ENCODE data around the gene WFIKKN2. TPM values are rescaled to one million over a fixed set of nuclear protein-coding genes. Genes with fewer than 3 reads are reported as not detected.
"Not testable (repeated sequence)": the region's sequence is repeated elsewhere in the genome, so short reads cannot be mapped to it uniquely, and the experiment has no call there.

Gene WFIKKN2
- total RNA-seq, 1 donor = under 0.01 TPM

GRCh38 chr17:50802609-50803571 lies 32.5 kb upstream of the WFIKKN2 start:
- H3K79me2 ChIP-seq (ENCODE audit: insufficient read depth, low read length) = no peaks in the 10 kb centered on the region
- no peaks in the 10 kb centered on the region for H3K27me3 ChIP-seq (ENCODE audit: insufficient read depth, low read length)
- no peak overlapping the region for H3K4me2 ChIP-seq (ENCODE audit: insufficient read depth, low read length)
- no peak for TF ChIP-seq CTCF (IDR thresholded peaks at IDR 0.05; ENCODE audit: extremely low read depth, low read depth, low read length)
- H3K4me3 ChIP-seq (ENCODE audit: insufficient read depth, low read length) = no peak overlapping the region
- H3K9me3 ChIP-seq (ENCODE audit: low read depth, low read length) = no peaks in the 10 kb centered on the region
- no peak overlapping the region for H2AFZ ChIP-seq (ENCODE audit: low read length)
- peaks cover 11% of the 10 kb centered on the region for H3K4me1 ChIP-seq (ENCODE audit: insufficient read depth, low read length)
- no peak overlapping the region for H3K27ac ChIP-seq (ENCODE audit: low read depth, low read length)
- H4K20me1 ChIP-seq (ENCODE audit: insufficient read depth, low read length) = no peaks in the 10 kb centered on the region
- DNase-seq (ENCODE audit: insufficient read length, low spot score, missing footprints) = no peak
- H3K36me3 ChIP-seq (ENCODE audit: insufficient read depth, low read length) = no peaks in the 10 kb centered on the region

- H3K4me3 ChIP-seq (ENCODE audit: insufficient read depth, low read length) = no peak overlapping the region
- DNase-seq (ENCODE audit: insufficient read length, low spot score, missing footprints) = no peak
- no peaks in the 10 kb centered on the region for H3K27me3 ChIP-seq (ENCODE audit: insufficient read depth, low read length)
- no peaks in the 10 kb centered on the region for H3K79me2 ChIP-seq (ENCODE audit: insufficient read depth, low read length)
- no peaks in the 10 kb centered on the region for H4K20me1 ChIP-seq (ENCODE audit: insufficient read depth, low read length)
- no peak for TF ChIP-seq CTCF (IDR thresholded peaks at IDR 0.05; ENCODE audit: extremely low read depth, low read depth, low read length)
- H3K36me3 ChIP-seq (ENCODE audit: insufficient read depth, low read length) = no peaks in the 10 kb centered on the region
- no peak overlapping the region for H3K4me2 ChIP-seq (ENCODE audit: insufficient read depth, low read length)
- H3K9me3 ChIP-seq (ENCODE audit: low read depth, low read length) = no peaks in the 10 kb centered on the region
- no peak overlapping the region for H2AFZ ChIP-seq (ENCODE audit: low read length)
- H3K27ac ChIP-seq (ENCODE audit: low read depth, low read length) = no peak overlapping the region
- H3K4me1 ChIP-seq (ENCODE audit: insufficient read depth, low read length) = peaks cover 11% of the 10 kb centered on the region
Observed at GRCh38 chr17:50803676-50804075, 31.7 kb upstream of the WFIKKN2 start.

GRCh38 chr17:50804749-50805475 lies 30.5 kb upstream of the WFIKKN2 start:
- not testable (repeated sequence) for H3K36me3 ChIP-seq (ENCODE audit: insufficient read depth, low read length); H3K4me2 ChIP-seq (ENCODE audit: insufficient read depth, low read length); H4K20me1 ChIP-seq (ENCODE audit: insufficient read depth, low read length); H3K4me3 ChIP-seq (ENCODE audit: insufficient read depth, low read length); H3K27me3 ChIP-seq (ENCODE audit: insufficient read depth, low read length); DNase-seq (ENCODE audit: insufficient read length, low spot score, missing footprints); H3K27ac ChIP-seq (ENCODE audit: low read depth, low read length); H3K79me2 ChIP-seq (ENCODE audit: insufficient read depth, low read length); H3K9me3 ChIP-seq (ENCODE audit: low read depth, low read length); H2AFZ ChIP-seq (ENCODE audit: low read length)
- peaks cover 11% of the 10 kb centered on the region for H3K4me1 ChIP-seq (ENCODE audit: insufficient read depth, low read length)

- H3K36me3 ChIP-seq (ENCODE audit: insufficient read depth, low read length) = no peaks in the 10 kb centered on the region
Observed at GRCh38 chr17:50805486-50805885, 29.9 kb upstream of the WFIKKN2 start.

More at GRCh38 chr17:50805486-50805885, 29.9 kb upstream of the WFIKKN2 start:
- no peak for TF ChIP-seq CTCF (IDR thresholded peaks at IDR 0.05; ENCODE audit: extremely low read depth, low read depth, low read length)
- H3K4me2 ChIP-seq (ENCODE audit: insufficient read depth, low read length) = no peak overlapping the region
- no peaks in the 10 kb centered on the region for H3K79me2 ChIP-seq (ENCODE audit: insufficient read depth, low read length)
- H3K4me1 ChIP-seq (ENCODE audit: insufficient read depth, low read length) = peaks cover 11% of the 10 kb centered on the region
- H3K4me3 ChIP-seq (ENCODE audit: insufficient read depth, low read length) = no peak overlapping the region
- DNase-seq (ENCODE audit: insufficient read length, low spot score, missing footprints) = no peak
- no peak overlapping the region for H2AFZ ChIP-seq (ENCODE audit: low read length)
- no peaks in the 10 kb centered on the region for H4K20me1 ChIP-seq (ENCODE audit: insufficient read depth, low read length)
- no peak overlapping the region for H3K27ac ChIP-seq (ENCODE audit: low read depth, low read length)
- no peaks in the 10 kb centered on the region for H3K9me3 ChIP-seq (ENCODE audit: low read depth, low read length)
- H3K27me3 ChIP-seq (ENCODE audit: insufficient read depth, low read length) = no peaks in the 10 kb centered on the region

All from osteoblast (primary cell).